ENCODE measurements around the gene MAPK8IP1. TPM values are rescaled to one million over a fixed set of nuclear protein-coding genes. Genes with fewer than 3 reads are reported as not detected.
A peak's percentile ranks its signal among the peaks of the same experiment; 100 is the strongest.

MAPK8IP1 gene
- total and polyA plus RNA-seq, 8 donors: 21.3 to 49.7 (median 33.5) TPM

DNA sequence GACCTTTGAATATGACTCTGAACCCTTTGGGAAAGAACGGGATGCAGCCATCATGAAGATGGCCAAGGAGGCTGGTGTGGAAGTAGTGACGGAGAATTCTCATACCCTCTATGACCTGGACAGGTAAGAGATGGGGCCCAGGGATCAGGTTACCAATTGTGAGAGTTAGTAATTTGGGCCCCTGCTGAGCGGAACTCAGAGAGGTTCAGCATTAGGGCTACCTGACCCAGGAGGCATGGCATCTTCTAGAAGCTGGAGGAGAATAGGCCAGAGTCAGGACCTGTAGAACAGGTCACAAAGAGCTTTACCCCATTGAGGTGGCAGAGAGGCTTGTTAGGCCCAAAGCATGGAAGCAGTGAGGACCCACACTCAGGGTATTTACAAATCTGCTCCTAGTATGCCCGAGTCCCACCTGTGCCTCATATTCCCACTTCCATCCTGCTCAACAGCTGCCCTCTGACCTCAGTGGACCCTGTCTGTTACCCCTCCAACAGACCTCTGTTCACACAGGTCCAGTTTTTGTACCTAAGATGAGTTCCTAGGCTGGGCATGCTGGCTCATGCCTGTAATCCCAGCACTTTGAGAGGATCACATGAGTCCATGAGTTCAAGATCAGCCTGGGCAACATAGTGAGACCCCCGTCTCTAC lies 26.6 kb upstream of the MAPK8IP1 start:
- DNase-seq (no peak), ATAC-seq (no peak), FAIRE-seq (no peak)
- 64 to 67% methylated on average over 5 of the region's 5 CpGs for WGBS, 2 donors
- Histone ChIP-seq H3K4me1 (peaks cover 34 to 49% (median 36%) of the 10 kb centered on the region in 3 donors), H3K9me3 (no peaks in the 10 kb centered on the region), H3K4me3 (no peak overlapping the region), H3K27ac (peak overlapping the region; percentile 68 to 85 (median 75)), H3K27me3 (no peaks in the 10 kb centered on the region), H3K36me3 (peaks cover 0 to 34% (median 14%) of the 10 kb centered on the region in 3 donors)
- TF ChIP-seq, protein P1, sequence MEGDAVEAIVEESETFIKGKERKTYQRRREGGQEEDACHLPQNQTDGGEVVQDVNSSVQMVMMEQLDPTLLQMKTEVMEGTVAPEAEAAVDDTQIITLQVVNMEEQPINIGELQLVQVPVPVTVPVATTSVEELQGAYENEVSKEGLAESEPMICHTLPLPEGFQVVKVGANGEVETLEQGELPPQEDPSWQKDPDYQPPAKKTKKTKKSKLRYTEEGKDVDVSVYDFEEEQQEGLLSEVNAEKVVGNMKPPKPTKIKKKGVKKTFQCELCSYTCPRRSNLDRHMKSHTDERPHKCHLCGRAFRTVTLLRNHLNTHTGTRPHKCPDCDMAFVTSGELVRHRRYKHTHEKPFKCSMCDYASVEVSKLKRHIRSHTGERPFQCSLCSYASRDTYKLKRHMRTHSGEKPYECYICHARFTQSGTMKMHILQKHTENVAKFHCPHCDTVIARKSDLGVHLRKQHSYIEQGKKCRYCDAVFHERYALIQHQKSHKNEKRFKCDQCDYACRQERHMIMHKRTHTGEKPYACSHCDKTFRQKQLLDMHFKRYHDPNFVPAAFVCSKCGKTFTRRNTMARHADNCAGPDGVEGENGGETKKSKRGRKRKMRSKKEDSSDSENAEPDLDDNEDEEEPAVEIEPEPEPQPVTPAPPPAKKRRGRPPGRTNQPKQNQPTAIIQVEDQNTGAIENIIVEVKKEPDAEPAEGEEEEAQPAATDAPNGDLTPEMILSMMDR (IDR thresholded peaks at IDR 0.05): no peak
- intact Hi-C loops (cut with DNase I): no loop called here

DNA sequence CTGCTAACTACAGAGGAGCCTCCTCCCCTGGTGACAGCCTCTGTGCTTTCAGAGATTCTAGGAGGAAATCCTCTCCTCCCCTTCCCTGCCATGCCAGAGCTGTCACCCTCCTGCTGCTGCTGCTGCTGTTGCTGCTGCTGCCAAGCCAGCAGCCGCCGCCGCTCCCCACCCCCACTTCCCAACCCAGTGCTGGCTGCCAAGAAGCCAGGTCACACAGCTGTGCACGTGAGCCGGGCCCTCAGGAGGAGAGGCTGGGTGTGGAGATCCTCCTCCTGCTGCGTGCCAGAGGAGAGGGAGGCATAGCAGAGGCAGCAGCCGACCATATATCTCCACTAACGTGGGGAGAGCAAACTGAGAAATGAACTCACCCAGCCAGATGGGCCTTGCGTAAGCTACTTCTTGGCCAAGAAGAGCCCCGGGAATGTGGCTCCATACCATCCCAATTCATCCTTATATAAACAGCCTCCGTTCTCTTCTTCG lies 25.8 kb upstream of the MAPK8IP1 start:
- DNase-seq (peak; percentile 92 to 98 (median 94)), ATAC-seq (peak; percentile 79 to 89 (median 85)), FAIRE-seq (peak; percentile 47)
- H3K4me1 ChIP-seq: peaks cover 34 to 49% (median 36%) of the 10 kb centered on the region in 3 donors
- peaks cover 0 to 42% (median 17%) of the 10 kb centered on the region in 3 donors for H3K36me3 ChIP-seq
- H3K27ac ChIP-seq: peak overlapping the region; percentile 68 to 85 (median 75)
- H3K4me3 ChIP-seq: no peak overlapping the region
- H3K9me3 ChIP-seq: no peaks in the 10 kb centered on the region
- WGBS, 2 donors: 15 to 19% methylated on average over 12 of the region's 12 CpGs
- intact Hi-C loops (cut with DNase I): loop anchor here in 1 of 3 donors (10.0 kb wide), 1 partner anchor 55 kb away; the partner anchor contains the start of gene PEX16
- TF ChIP-seq, protein P1 (IDR thresholded peaks at IDR 0.05): no peak
- H3K27me3 ChIP-seq: no peaks in the 10 kb centered on the region

- WGBS, 2 donors: 85 to 89% methylated on average over 5 of the region's 5 CpGs
- TF ChIP-seq, protein P1 (IDR thresholded peaks at IDR 0.05): no peak
- ATAC-seq (no peak), FAIRE-seq (no peak), DNase-seq (no peak)
- H3K27me3 ChIP-seq: no peaks in the 10 kb centered on the region
- no peaks in the 10 kb centered on the region for H3K9me3 ChIP-seq
- intact Hi-C loops (cut with DNase I): loop anchor here in 1 of 3 donors (10.0 kb wide), 1 partner anchor 54 kb away; the partner anchor contains the start of gene PEX16
- peaks cover 0 to 47% (median 17%) of the 10 kb centered on the region in 3 donors for H3K36me3 ChIP-seq
- H3K4me1 ChIP-seq: peaks cover 34 to 47% (median 34%) of the 10 kb centered on the region in 3 donors
- H3K4me3 ChIP-seq: no peak overlapping the region
- peak overlapping the region in 2 of 4 donors; percentile 68 to 75 for H3K27ac ChIP-seq
Measured at GRCh38 chr11:45860348-45860747, 25.1 kb upstream of the MAPK8IP1 start.

GRCh38 chr11:45860764-45861510 lies 24.5 kb upstream of the MAPK8IP1 start:
- no peaks in the 10 kb centered on the region for H3K27me3 ChIP-seq
- no peak for FAIRE-seq
- H3K4me3 ChIP-seq: no peak overlapping the region
- ATAC-seq: no peak
- peaks cover 31 to 41% (median 32%) of the 10 kb centered on the region in 3 donors for H3K4me1 ChIP-seq
- H3K36me3 ChIP-seq: peaks cover 0 to 53% (median 17%) of the 10 kb centered on the region in 3 donors
- DNase-seq: peak in 1 of 6 donors; percentile 4
- WGBS, 2 donors: 90% methylated on average over 10 of the region's 10 CpGs
- no peak overlapping the region for H3K27ac ChIP-seq
- TF ChIP-seq, protein P1 (IDR thresholded peaks at IDR 0.05): no peak
- H3K9me3 ChIP-seq: no peaks in the 10 kb centered on the region
- intact Hi-C loops (cut with DNase I): loop anchor here in 1 of 3 donors (10.0 kb wide), 1 partner anchor 54 kb away; the partner anchor contains the start of gene PEX16
